Smooth muscle cell (in vitro differentiated cells): Measurements from ENCODE around the gene SPINT4. TPM values are rescaled to one million over a fixed set of nuclear protein-coding genes. Genes with fewer than 3 reads are reported as not detected.
"Not testable (repeated sequence)": the region's sequence is repeated elsewhere in the genome, so short reads cannot be mapped to it uniquely, and the experiment has no call there.

Experiments used
- DNase-seq: peaks from one replicate; lab custom pipeline; 2025; ENCODE audit not compliant: unreplicated experiment; lab: John Stamatoyannopoulos, UW
- H2AFZ ChIP-seq: fragments of 200-600 bp; sonication (generic); 2 replicates; pipeline ENCODE4 v1.6.0; 2016; ENCODE audit warnings: antibody characterized with exemption, low read depth, mild to moderate bottlenecking
- H3F3A ChIP-seq: fragments of 200-600 bp; sonication (generic); 2 replicates; pipeline ENCODE4 v1.6.0; 2017; ENCODE audit warnings: antibody characterized with exemption, low read depth
- H3K27ac ChIP-seq: fragments of 200-600 bp; sonication (generic); 2 replicates; pipeline ENCODE4 v1.5.1; 2016; ENCODE audit warnings: low read depth, mild to moderate bottlenecking
- H3K27me3 ChIP-seq: fragments of 200-600 bp; sonication (generic); 2 replicates; pipeline ENCODE4 v1.6.1; 2016; ENCODE audit warnings: low read depth, mild to moderate bottlenecking
- H3K36me3 ChIP-seq: fragments of 200-600 bp; sonication (generic); 2 replicates; pipeline ENCODE4 v1.5.1; 2016; ENCODE audit warnings: low read depth
- H3K4me1 ChIP-seq: fragments of 200-600 bp; sonication (generic); 2 replicates; pipeline ENCODE4 v1.5.1; 2016; ENCODE audit warnings: low read depth
- H3K4me2 ChIP-seq: fragments of 200-600 bp; sonication (generic); 2 replicates; pipeline ENCODE4 v1.6.0; 2016; ENCODE audit warnings: mild to moderate bottlenecking
- H3K4me3 ChIP-seq: fragments of 200-600 bp; sonication (generic); 2 replicates; pipeline ENCODE4 v1.5.1; 2016; ENCODE audit warnings: mild to moderate bottlenecking
- H3K79me2 ChIP-seq: fragments of 200-600 bp; sonication (generic); 2 replicates; pipeline ENCODE4 v1.6.0; 2016; ENCODE audit warnings: low read depth, mild to moderate bottlenecking
- H3K9ac ChIP-seq: fragments of 200-600 bp; sonication (generic); 2 replicates; pipeline ENCODE4 v1.6.0; 2016; ENCODE audit warnings: low read depth
- H3K9me3 ChIP-seq: fragments of 200-600 bp; sonication (generic); replicated peaks from 2 replicates; pipeline ENCODE4 v1.5.1; 2016; ENCODE audit warnings: low read depth
- H4K20me1 ChIP-seq: fragments of 200-600 bp; sonication (generic); 2 replicates; pipeline ENCODE4 v1.6.0; 2016; ENCODE audit warnings: low read depth
- CTCF ChIP-seq: fragments of 200-600 bp; sonication (generic); IDR thresholded peaks from 2 replicates; pipeline ENCODE4 v1.5.1; 2017; ENCODE audit warnings: borderline replicate concordance, mild to moderate bottlenecking, antibody characterized with exemption; ENCODE audit not compliant: insufficient read depth, poor library complexity, severe bottlenecking
- WGBS: methylation state at CpG from one replicate; pipeline ENCODE4 v1.1.7; 2016; ENCODE audit warnings: low lambda C conversion rate; 5-methylcytosine and 5-hydroxymethylcytosine counted together
- polyA plus RNA-seq: library from polyadenylated mRNA; unstranded; fragments of >200 nt; fragmentation: Nextera tagmentation; extraction: Ambion mirVana; gene quantifications from 2 replicates; pipeline ENCODE4 v1.2.1, GENCODE V29; 2016
- total RNA-seq: library from RNA; depleted of rRNA; stranded (reverse); fragments of >200 nt; gene quantifications from 2 replicates; pipeline ENCODE4 v1.2.3, GENCODE V29; 2014

The SPINT4 gene
- total and polyA plus RNA-seq, 2 experiments from 2014 or later = not detected

- Histone ChIP-seq H3F3A (no peaks in the 10 kb centered on the region), H3K9ac (no peak overlapping the region), H3K36me3 (no peaks in the 10 kb centered on the region), H3K27me3 (no peaks in the 10 kb centered on the region), H3K27ac (no peak overlapping the region), H4K20me1 (no peaks in the 10 kb centered on the region), H3K4me1 (no peaks in the 10 kb centered on the region), H3K79me2 (no peaks in the 10 kb centered on the region), H3K9me3 (no peaks in the 10 kb centered on the region), H2AFZ (no peak overlapping the region), H3K4me2 (no peak overlapping the region), H3K4me3 (no peak overlapping the region)
- no peak for TF ChIP-seq CTCF
- 88% methylated on average over 2 of the region's 2 CpGs for WGBS
- DNase-seq = no peak
Measured at GRCh38 chr20:45695496-45695895, 26.7 kb upstream of the SPINT4 start.

DNA sequence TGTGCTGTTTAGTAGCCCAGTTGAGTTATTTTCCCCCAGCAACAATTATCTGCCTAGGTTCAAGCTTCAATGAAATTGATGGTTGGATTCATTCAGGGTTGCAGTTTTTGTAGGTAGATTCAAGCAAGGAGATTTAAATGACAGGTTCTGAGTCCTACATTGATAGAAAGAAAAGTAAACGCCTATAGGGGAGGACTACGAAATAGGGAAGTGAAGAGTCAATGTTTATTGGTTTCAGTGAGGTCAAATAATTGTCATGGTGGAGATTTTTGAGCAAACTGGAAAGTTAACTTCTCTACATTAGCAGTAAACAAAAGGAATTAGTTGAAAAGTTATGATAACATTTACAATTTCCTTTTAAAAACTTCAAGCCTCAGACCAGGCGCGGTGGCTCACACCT, 21.0 kb upstream of the SPINT4 start:
- Histone ChIP-seq H3K4me1 (no peaks in the 10 kb centered on the region), H4K20me1 (no peaks in the 10 kb centered on the region), H3K4me3 (no peak overlapping the region), H2AFZ (no peak overlapping the region), H3K9ac (no peak overlapping the region), H3K9me3 (no peaks in the 10 kb centered on the region), H3K4me2 (no peak overlapping the region), H3K27me3 (no peaks in the 10 kb centered on the region), H3K27ac (no peak overlapping the region), H3K79me2 (no peaks in the 10 kb centered on the region), H3K36me3 (no peaks in the 10 kb centered on the region), H3F3A (no peaks in the 10 kb centered on the region)
- 79% methylated on average over 4 of the region's 4 CpGs for WGBS
- no peak for DNase-seq
- no peak for TF ChIP-seq CTCF

- H4K20me1 ChIP-seq = no peaks in the 10 kb centered on the region
- no peak within 1 kb of the TSS for H3K27ac ChIP-seq
- no peak within 1 kb of the TSS for H2AFZ ChIP-seq
- TF ChIP-seq CTCF = no peak
- H3K79me2 ChIP-seq = no peaks in the 10 kb centered on the region
- DNase-seq = no peak
- no peak within 1 kb of the TSS for H3K4me3 ChIP-seq
- WGBS = 92% methylated on average over 4 of the region's 4 CpGs
- H3K36me3 ChIP-seq = no peaks in the 10 kb centered on the region
- H3K9me3 ChIP-seq = no peaks in the 10 kb centered on the region
- H3K4me1 ChIP-seq = no peaks in the 10 kb centered on the region
- no peak within 1 kb of the TSS for H3K9ac ChIP-seq
- no peaks in the 10 kb centered on the region for H3K27me3 ChIP-seq
- no peaks in the 10 kb centered on the region for H3F3A ChIP-seq
- H3K4me2 ChIP-seq = no peak within 1 kb of the TSS
Measured at GRCh38 chr20:45701873-45702272, 20.3 kb upstream of the SPINT4 start, which contains the start of gene WFDC13. TSS of gene WFDC13 (plus strand) at chr20:45702038. CDS start at chr20:45702124, 86 bp downstream.

- H3K36me3 ChIP-seq = no peaks in the 10 kb centered on the region
- TF ChIP-seq CTCF = no peak
- H3K4me2 ChIP-seq = no peak within 1 kb of the TSS
- H3K4me1 ChIP-seq = no peaks in the 10 kb centered on the region
- H2AFZ ChIP-seq = no peak within 1 kb of the TSS
- WGBS = 100% methylated on average over 1 of the region's 1 CpG
- H4K20me1 ChIP-seq = no peaks in the 10 kb centered on the region
- H3K9ac ChIP-seq = no peak within 1 kb of the TSS
- no peaks in the 10 kb centered on the region for H3K27me3 ChIP-seq
- H3F3A ChIP-seq = no peaks in the 10 kb centered on the region
- no peak within 1 kb of the TSS for H3K4me3 ChIP-seq
- no peaks in the 10 kb centered on the region for H3K9me3 ChIP-seq
- H3K27ac ChIP-seq = no peak within 1 kb of the TSS
- H3K79me2 ChIP-seq = no peaks in the 10 kb centered on the region
- no peak for DNase-seq
Measured at GRCh38 chr20:45704969-45705637, 17.0 kb upstream of the SPINT4 start, which contains the start of gene WFDC10B. TSS of gene WFDC10B (minus strand) at chr20:45705019. CDS start at chr20:45685992, 19,027 bp downstream.

DNA sequence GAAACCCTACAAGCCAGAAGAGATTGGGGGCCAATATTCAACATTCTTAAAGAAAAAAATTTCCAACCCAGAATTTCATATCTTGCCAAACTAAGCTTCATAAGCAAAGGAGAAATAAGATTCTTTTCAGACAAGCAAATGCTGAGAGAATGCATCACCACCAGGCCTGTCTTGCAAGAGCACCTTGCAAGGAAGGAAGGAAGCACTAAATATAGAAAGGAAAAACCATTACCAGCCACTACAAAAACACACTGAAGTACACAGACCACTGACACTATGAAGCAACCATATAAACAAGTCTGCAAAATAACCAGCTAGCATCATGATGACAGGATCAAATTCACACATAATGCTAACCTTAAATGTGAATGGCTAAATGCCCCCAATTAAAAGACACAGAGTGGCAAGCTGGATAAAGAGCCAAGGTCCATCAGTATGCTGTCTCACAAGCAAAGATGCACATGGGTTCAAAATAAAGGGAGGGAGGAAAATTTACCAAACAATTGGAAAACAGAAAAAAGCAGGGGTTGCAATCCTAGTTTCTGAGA, 5.9 kb upstream of the SPINT4 start:
- H3K4me1 ChIP-seq, H3K27me3 ChIP-seq, H3K79me2 ChIP-seq, H3K4me2 ChIP-seq, H3K9ac ChIP-seq, H3K27ac ChIP-seq, H3K4me3 ChIP-seq, H3F3A ChIP-seq, H4K20me1 ChIP-seq, H2AFZ ChIP-seq, H3K36me3 ChIP-seq, H3K9me3 ChIP-seq, DNase-seq: not testable (repeated sequence)
